Astrocyte of the spinal cord (primary cell): Measurements from ENCODE around the gene CNOT1.

Source experiments
- DNase-seq: peaks from one replicate; pipeline ENCODE4 v3.0.0; 2011; ENCODE audit warnings: low read depth, low spot score
- H3K4me3 ChIP-seq: 2 replicates; pipeline ENCODE4 v1.5.1; 2011; ENCODE audit warnings: low read depth, mild to moderate bottlenecking, low read length, moderate library complexity
- in situ Hi-C: cut with HindIII; loops from 2 replicates; pipeline ENCODE4 v1.10.0; 2017; ENCODE audit warnings: low sequenced_read_pairs
- TF ChIP-seq, protein P1 (sequence below): IDR thresholded peaks from 2 replicates; pipeline ENCODE4 v1.5.1; 2012; ENCODE audit warnings: low read depth, mild to moderate bottlenecking, low read length, inconsistent platforms

Gene CNOT1

DNA sequence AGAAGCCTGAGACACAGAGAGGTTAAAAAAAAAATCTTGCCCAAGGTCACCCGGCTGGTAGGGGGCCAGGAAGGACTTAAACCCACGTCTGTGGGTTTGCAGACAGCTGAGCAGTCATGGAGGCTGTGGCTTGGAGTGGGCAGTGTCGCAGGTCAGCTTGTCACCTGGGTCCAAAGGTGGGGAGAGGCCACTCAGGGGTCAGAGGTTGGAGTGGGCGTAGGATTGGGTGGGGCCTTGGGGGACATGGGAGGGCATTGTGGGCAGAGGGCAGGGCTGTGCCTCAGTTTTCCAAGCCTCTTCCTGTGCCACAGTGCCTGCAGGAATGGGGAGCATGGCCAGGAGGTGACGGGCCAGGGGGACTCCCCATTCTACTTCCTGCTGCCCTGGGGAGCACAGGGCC, 131.7 kb downstream of the CNOT1 start:
- no peak for DNase-seq
- in situ Hi-C loops: no loop called here
- TF ChIP-seq, protein P1, sequence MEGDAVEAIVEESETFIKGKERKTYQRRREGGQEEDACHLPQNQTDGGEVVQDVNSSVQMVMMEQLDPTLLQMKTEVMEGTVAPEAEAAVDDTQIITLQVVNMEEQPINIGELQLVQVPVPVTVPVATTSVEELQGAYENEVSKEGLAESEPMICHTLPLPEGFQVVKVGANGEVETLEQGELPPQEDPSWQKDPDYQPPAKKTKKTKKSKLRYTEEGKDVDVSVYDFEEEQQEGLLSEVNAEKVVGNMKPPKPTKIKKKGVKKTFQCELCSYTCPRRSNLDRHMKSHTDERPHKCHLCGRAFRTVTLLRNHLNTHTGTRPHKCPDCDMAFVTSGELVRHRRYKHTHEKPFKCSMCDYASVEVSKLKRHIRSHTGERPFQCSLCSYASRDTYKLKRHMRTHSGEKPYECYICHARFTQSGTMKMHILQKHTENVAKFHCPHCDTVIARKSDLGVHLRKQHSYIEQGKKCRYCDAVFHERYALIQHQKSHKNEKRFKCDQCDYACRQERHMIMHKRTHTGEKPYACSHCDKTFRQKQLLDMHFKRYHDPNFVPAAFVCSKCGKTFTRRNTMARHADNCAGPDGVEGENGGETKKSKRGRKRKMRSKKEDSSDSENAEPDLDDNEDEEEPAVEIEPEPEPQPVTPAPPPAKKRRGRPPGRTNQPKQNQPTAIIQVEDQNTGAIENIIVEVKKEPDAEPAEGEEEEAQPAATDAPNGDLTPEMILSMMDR: no peak
- H3K4me3 ChIP-seq: no peak overlapping the region

GRCh38 chr16:58497468-58497867, 132.2 kb downstream of the CNOT1 start:
- H3K4me3 ChIP-seq: no peak overlapping the region
- DNase-seq: no peak
- in situ Hi-C loops: no loop called here
- TF ChIP-seq, protein P1: no peak

DNA sequence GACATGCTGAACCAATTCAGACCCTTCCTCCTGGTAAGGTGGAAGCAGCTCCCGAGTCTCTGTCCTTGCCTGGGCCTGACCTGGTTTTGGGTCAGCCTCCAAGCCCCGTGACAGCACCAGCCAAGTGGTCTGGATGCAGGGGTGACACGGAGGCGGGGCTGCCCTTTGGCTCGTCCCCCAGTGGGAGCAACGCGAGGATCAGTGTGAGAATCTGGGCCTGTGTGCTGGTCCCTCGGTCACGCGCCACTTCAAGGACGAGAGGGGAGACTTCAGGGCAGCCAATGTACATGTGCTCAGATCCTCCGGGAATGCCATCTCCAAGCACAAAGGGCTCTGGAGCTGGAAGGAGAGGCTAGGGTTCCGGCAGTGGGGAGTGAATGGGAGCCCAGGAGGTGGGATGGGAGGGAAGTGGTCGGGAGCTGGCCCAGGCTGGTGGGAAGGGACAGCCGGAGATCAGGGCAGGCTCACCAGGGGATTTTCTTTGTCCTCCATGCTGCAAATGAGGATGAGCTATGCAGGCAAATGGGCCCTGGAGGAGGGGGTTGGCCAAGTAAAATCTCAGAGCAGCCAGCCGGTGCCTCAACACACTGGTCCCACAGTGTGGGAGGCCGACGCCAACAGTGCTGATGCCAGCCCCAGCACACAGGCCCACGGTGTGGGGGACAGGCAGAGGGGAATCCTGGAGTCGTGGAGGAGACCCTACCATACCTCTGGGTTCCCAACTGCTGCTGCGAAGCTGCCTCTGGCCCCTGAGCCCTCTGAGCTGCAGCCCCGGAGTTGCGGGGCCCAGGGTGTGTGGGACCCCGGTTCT, 133.9 kb downstream of the CNOT1 start:
- H3K4me3 ChIP-seq: peak overlapping the region; percentile 8
- TF ChIP-seq, protein P1: no peak
- in situ Hi-C loops: no loop called here
- DNase-seq: no peak

DNA sequence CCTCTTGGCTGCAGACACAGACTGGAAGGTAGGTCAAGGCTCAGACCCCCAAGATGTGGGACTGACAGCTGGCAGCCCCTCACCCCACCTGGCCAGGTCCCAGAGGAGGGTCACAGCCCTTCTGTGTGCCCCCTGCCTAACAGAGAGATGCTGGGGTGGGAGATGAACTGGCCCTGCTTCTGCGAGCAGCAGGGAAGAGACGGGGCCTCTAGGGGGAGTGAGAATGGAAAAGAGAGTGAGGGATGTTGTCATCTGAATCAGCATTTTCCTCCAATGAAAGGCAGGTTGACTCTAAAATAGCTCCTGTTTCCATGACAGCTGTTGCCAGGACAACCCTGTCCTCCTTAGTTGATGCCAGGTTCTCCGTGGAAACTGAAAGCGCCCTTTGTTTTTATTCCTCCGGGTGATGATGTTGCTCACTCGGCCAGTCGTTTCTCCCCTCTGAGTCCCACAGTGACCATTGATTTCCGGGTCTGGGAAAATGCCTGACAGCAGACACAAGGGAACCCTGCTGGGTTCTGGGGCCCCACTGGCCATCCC, 134.6 kb downstream of the CNOT1 start:
- in situ Hi-C loops: no loop called here
- peak; percentile 98 for DNase-seq
- TF ChIP-seq, protein P1: peak; percentile 84
- peak overlapping the region; percentile 8 for H3K4me3 ChIP-seq

DNA sequence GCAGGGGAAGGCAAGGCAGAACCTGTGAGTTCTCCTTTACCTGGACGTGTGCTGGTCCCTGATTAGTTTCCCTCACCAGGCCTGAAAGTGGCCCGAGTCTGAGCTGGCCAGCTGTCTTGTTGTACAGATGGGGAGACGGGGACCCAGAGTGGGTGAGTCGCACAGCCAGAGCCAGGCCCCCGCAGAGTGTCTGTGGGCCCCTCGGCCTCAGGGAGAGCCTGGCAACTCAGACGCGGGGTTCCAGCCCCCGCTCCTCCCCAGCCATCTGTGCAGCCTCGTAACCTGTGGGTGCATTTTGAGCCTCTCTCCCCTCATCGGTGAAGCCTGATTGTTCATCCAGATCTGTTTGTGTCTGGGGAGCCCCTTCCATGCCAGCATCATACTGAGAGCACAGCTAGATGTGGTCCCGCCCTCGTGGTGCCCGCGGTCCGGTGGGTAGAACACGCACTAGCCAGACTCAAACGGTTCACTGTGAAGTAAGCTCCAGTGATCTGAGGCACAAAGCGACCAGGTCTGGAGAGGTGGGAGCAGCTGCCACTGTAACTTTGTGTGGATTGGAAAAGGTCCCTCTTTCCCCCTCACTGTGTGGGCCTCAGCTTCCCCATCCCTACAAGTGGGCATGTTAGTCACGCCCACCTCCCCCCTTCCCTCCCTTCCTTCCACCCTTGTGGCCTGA, 135.7 kb downstream of the CNOT1 start:
- TF ChIP-seq, protein P1: no peak

GRCh38 chr16:58492735-58493134, 136.9 kb downstream of the CNOT1 start:
- TF ChIP-seq, protein P1: no peak
- H3K4me3 ChIP-seq: no peak overlapping the region
- in situ Hi-C loops: no loop called here
- no peak for DNase-seq

More for the DNA sequence above, 135.7 kb downstream of the CNOT1 start:
- no peak for DNase-seq
- in situ Hi-C loops: no loop called here
- H3K4me3 ChIP-seq: no peak overlapping the region
